Mesenchymal stem cell (in vitro differentiated cells and primary cell): Measurements from ENCODE around the gene USP8.
"Not testable (repeated sequence)": the region's sequence is repeated elsewhere in the genome, so short reads cannot be mapped to it uniquely, and the experiment has no call there.

ENCODE experiments used
- DNase-seq: peaks from one replicate; pipeline ENCODE4 v3.0.0-alpha.2; 2013
- H2AFZ ChIP-seq: one replicate; pipeline ENCODE4 v1.6.1; 2013; ENCODE audit warnings: low read depth, mild to moderate bottlenecking, control low read depth, inconsistent platforms, low read length, moderate library complexity
- H2AK5ac ChIP-seq: 2 replicates; pipeline ENCODE4 v1.6.1; 2013; ENCODE audit warnings: low read length, moderate library complexity, mild to moderate bottlenecking, inconsistent platforms; ENCODE audit not compliant: severe bottlenecking
- H2BK120ac ChIP-seq: one replicate; pipeline ENCODE4 v1.6.1; 2013; ENCODE audit warnings: low read depth, mild to moderate bottlenecking, inconsistent platforms, low read length, moderate library complexity
- H2BK12ac ChIP-seq, 2 experiments: one replicate each; pipeline ENCODE4 v1.6.1; 2013; ENCODE audit warnings: inconsistent platforms in 2 of 2, low read length in 2 of 2, mild to moderate bottlenecking in 2 of 2, moderate library complexity in 2 of 2, control low read depth in 1 of 2
- H2BK15ac ChIP-seq: one replicate; pipeline ENCODE4 v1.6.1; 2013; ENCODE audit warnings: mild to moderate bottlenecking, low read depth, inconsistent platforms; ENCODE audit not compliant: poor library complexity, severe bottlenecking
- H2BK5ac ChIP-seq: 2 replicates; pipeline ENCODE4 v1.6.1; 2013; ENCODE audit warnings: low read depth, mild to moderate bottlenecking, low read length, control low read depth, inconsistent platforms; ENCODE audit not compliant: poor library complexity, severe bottlenecking
- H3K14ac ChIP-seq, 2 experiments: one replicate each; pipeline ENCODE4 v1.6.1; 2013; ENCODE audit warnings: inconsistent platforms in 2 of 2, low read length in 2 of 2, control low read depth in 1 of 2, mild to moderate bottlenecking in 1 of 2, moderate library complexity in 1 of 2
- H3K18ac ChIP-seq, 2 experiments: one replicate each; pipeline ENCODE4 v1.6.1; 2013; ENCODE audit warnings: inconsistent platforms in 2 of 2, low read length in 2 of 2, control low read depth in 1 of 2, low read depth in 1 of 2, mild to moderate bottlenecking in 1 of 2
- H3K23ac ChIP-seq, 2 experiments: one replicate each; pipeline ENCODE4 v1.6.1; 2013; ENCODE audit warnings: inconsistent platforms in 2 of 2, low read length in 2 of 2, mild to moderate bottlenecking in 2 of 2, moderate library complexity in 2 of 2, control low read depth in 1 of 2
- H3K27ac ChIP-seq: 2 replicates; pipeline ENCODE4 v1.5.1; 2013; ENCODE audit warnings: mild to moderate bottlenecking, moderate library complexity, low read length, control low read depth, inconsistent platforms; ENCODE audit not compliant: poor library complexity, severe bottlenecking
- H3K27me3 ChIP-seq, 2 experiments: 2 replicates each; pipeline versions ENCODE4 v1.6.1 to v1.7.0; 2013; ENCODE audit warnings: low read length in 2 of 2, mild to moderate bottlenecking in 2 of 2, moderate library complexity in 2 of 2, control low read depth in 1 of 2, inconsistent platforms in 1 of 2; ENCODE audit not compliant: control insufficient read depth in 1 of 2, insufficient read depth in 1 of 2
- H3K36me3 ChIP-seq, 2 experiments: 2 replicates each; pipeline versions ENCODE4 v1.6.1 to v1.7.0; 2013; ENCODE audit warnings: low read length in 2 of 2, control low read depth in 1 of 2, inconsistent platforms in 1 of 2, low read depth in 1 of 2, mild to moderate bottlenecking in 1 of 2; ENCODE audit not compliant: insufficient read depth in 2 of 2, control insufficient read depth in 1 of 2
- H3K4ac ChIP-seq, 2 experiments: one replicate each; pipeline ENCODE4 v1.6.1; 2013; ENCODE audit warnings: inconsistent platforms in 2 of 2, low read length in 2 of 2, mild to moderate bottlenecking in 2 of 2, moderate library complexity in 2 of 2, control low read depth in 1 of 2, low read depth in 1 of 2
- H3K4me1 ChIP-seq: 2 replicates; pipeline ENCODE4 v1.6.1; 2013; ENCODE audit warnings: low read depth, low read length, control low read depth; ENCODE audit not compliant: control insufficient read depth, insufficient read depth
- H3K4me2 ChIP-seq: 2 replicates; pipeline ENCODE4 v1.6.1; 2013; ENCODE audit warnings: low read length, mild to moderate bottlenecking, inconsistent platforms; ENCODE audit not compliant: poor library complexity, severe bottlenecking
- H3K4me3 ChIP-seq, 2 experiments: 2 replicates each; pipeline versions ENCODE4 v1.5.1 to v1.7.0; 2013; ENCODE audit warnings: low read length in 2 of 2, mild to moderate bottlenecking in 2 of 2, control low read depth in 1 of 2, low read depth in 1 of 2; ENCODE audit not compliant: insufficient read depth in 1 of 2
- H3K79me1 ChIP-seq: replicated peaks from 2 replicates; pipeline ENCODE4 v1.6.1; 2013; ENCODE audit warnings: mild to moderate bottlenecking, control low read depth, low read length, inconsistent platforms; ENCODE audit not compliant: poor library complexity, severe bottlenecking
- H3K9ac ChIP-seq: 2 replicates; pipeline ENCODE4 v1.7.0; 2013; ENCODE audit warnings: mild to moderate bottlenecking, low read length, moderate library complexity
- H3K9me3 ChIP-seq: 2 replicates; pipeline ENCODE4 v1.7.0; 2013; ENCODE audit warnings: mild to moderate bottlenecking, low read length; ENCODE audit not compliant: control insufficient read depth
- H4K8ac ChIP-seq: one replicate; pipeline ENCODE4 v1.6.1; 2013; ENCODE audit warnings: inconsistent platforms, mild to moderate bottlenecking, low read length, moderate library complexity
- H4K91ac ChIP-seq: one replicate; pipeline ENCODE4 v1.6.1; 2013; ENCODE audit warnings: mild to moderate bottlenecking, low read length, inconsistent platforms
- WGBS: methylation state at CpG from one replicate; pipeline ENCODE4 v1.1.7; 2013; ENCODE audit warnings: mixed read lengths; 5-methylcytosine and 5-hydroxymethylcytosine counted together

Gene USP8

GRCh38 chr15:50485389-50485788, 61.2 kb downstream of the USP8 start:
- 100% methylated on average over 3 of the region's 3 CpGs for WGBS
- H3K27me3 ChIP-seq: no peaks in the 10 kb centered on the region
- H2AFZ ChIP-seq: no peak overlapping the region
- H3K4me1 ChIP-seq: no peaks in the 10 kb centered on the region
- no peak overlapping the region for H2BK5ac ChIP-seq
- H3K79me1 ChIP-seq: peaks cover 10% of the 10 kb centered on the region
- no peak overlapping the region for H4K8ac ChIP-seq
- H3K27ac ChIP-seq: no peak overlapping the region
- no peak overlapping the region for H3K4ac ChIP-seq
- H2BK12ac ChIP-seq: no peak overlapping the region
- no peaks in the 10 kb centered on the region for H3K9me3 ChIP-seq
- H4K91ac ChIP-seq: no peak overlapping the region
- no peak overlapping the region for H2AK5ac ChIP-seq
- no peak overlapping the region for H3K4me2 ChIP-seq
- no peak overlapping the region for H3K14ac ChIP-seq
- H3K23ac ChIP-seq: no peak overlapping the region
- H3K18ac ChIP-seq: no peak overlapping the region
- no peak overlapping the region for H2BK120ac ChIP-seq
- DNase-seq: no peak
- H3K4me3 ChIP-seq: no peak overlapping the region
- H3K36me3 ChIP-seq: peaks cover 8 to 89% of the 10 kb centered on the region in 2 experiments
- H3K9ac ChIP-seq: no peak overlapping the region
- no peak overlapping the region for H2BK15ac ChIP-seq

- Histone ChIP-seq H2AK5ac (no peak overlapping the region), H3K14ac (no peak overlapping the region), H2BK15ac (no peak overlapping the region), H3K4me1 (no peaks in the 10 kb centered on the region), H3K36me3 (peaks cover 12 to 89% of the 10 kb centered on the region in 2 experiments), H3K4me3 (no peak overlapping the region), H3K27me3 (no peaks in the 10 kb centered on the region), H4K8ac (no peak overlapping the region), H3K9ac (no peak overlapping the region), H3K79me1 (peaks cover 5% of the 10 kb centered on the region), H3K4me2 (no peak overlapping the region), H2AFZ (no peak overlapping the region), H3K9me3 (no peaks in the 10 kb centered on the region), H3K27ac (no peak overlapping the region), H3K18ac (no peak overlapping the region), H2BK12ac (no peak overlapping the region), H2BK5ac (no peak overlapping the region), H3K23ac (no peak overlapping the region), H4K91ac (no peak overlapping the region), H2BK120ac (no peak overlapping the region), H3K4ac (no peak overlapping the region)
- no peak for DNase-seq
Measured at GRCh38 chr15:50487287-50487686, 63.1 kb downstream of the USP8 start.

GRCh38 chr15:50493625-50494024, 69.4 kb downstream of the USP8 start:
- H3K14ac ChIP-seq: no peak overlapping the region
- H3K4ac ChIP-seq: no peak overlapping the region
- H2BK12ac ChIP-seq: no peak overlapping the region
- no peak overlapping the region for H2AFZ ChIP-seq
- H3K23ac ChIP-seq: no peak overlapping the region
- no peak overlapping the region for H3K9ac ChIP-seq
- no peak for DNase-seq
- H3K27ac ChIP-seq: no peak overlapping the region
- H4K8ac ChIP-seq: no peak overlapping the region
- peaks cover 25 to 98% of the 10 kb centered on the region in 2 experiments for H3K36me3 ChIP-seq
- H2AK5ac ChIP-seq: no peak overlapping the region
- H4K91ac ChIP-seq: no peak overlapping the region
- no peaks in the 10 kb centered on the region for H3K27me3 ChIP-seq
- H3K4me3 ChIP-seq: no peak overlapping the region
- H3K9me3 ChIP-seq: no peaks in the 10 kb centered on the region
- H3K18ac ChIP-seq: no peak overlapping the region
- H2BK5ac ChIP-seq: no peak overlapping the region
- no peaks in the 10 kb centered on the region for H3K4me1 ChIP-seq
- no peak overlapping the region for H3K4me2 ChIP-seq
- H2BK120ac ChIP-seq: no peak overlapping the region
- peaks cover 9% of the 10 kb centered on the region for H3K79me1 ChIP-seq
- H2BK15ac ChIP-seq: no peak overlapping the region
- 97% methylated on average over 3 of the region's 3 CpGs for WGBS

- H3K9ac ChIP-seq, H3K79me1 ChIP-seq, H2BK12ac ChIP-seq, H3K27ac ChIP-seq, DNase-seq, H3K4me1 ChIP-seq, H2BK5ac ChIP-seq, H2AFZ ChIP-seq, H3K9me3 ChIP-seq, H2AK5ac ChIP-seq, H3K27me3 ChIP-seq, H3K14ac ChIP-seq, H3K23ac ChIP-seq, H3K4me3 ChIP-seq, H4K91ac ChIP-seq, H3K4ac ChIP-seq, H2BK15ac ChIP-seq, H3K18ac ChIP-seq, H4K8ac ChIP-seq, H2BK120ac ChIP-seq, H3K4me2 ChIP-seq: not testable (repeated sequence)
- 100% methylated on average over 2 of the region's 2 CpGs for WGBS
- H3K36me3 ChIP-seq: peaks cover 25 to 98% of the 10 kb centered on the region in 2 experiments
Measured at GRCh38 chr15:50494547-50494946, 70.3 kb downstream of the USP8 start.
